ENCODE measurements around the gene NR2E1.

Gene NR2E1

GRCh38 chr6:108142240-108142639 is 23.6 kb upstream of the NR2E1 start:
- Histone ChIP-seq H3K9me3 (ENCODE audit: control insufficient read depth, insufficient read depth, low read length) (no peaks in the 10 kb centered on the region), H3K4me3 (ENCODE audit: low read length) (no peak overlapping the region), H3K27me3 (ENCODE audit: control insufficient read depth, low read length) (peaks cover 2% of the 10 kb centered on the region; the same call in 1 of the 2 replicates), H3K36me3 (ENCODE audit: control insufficient read depth, low read length) (no peaks in the 10 kb centered on the region), H3K27ac (ENCODE audit: low read depth, low read length) (no peak overlapping the region), H4K20me1 (ENCODE audit: control insufficient read depth, insufficient read depth, low read depth, low read length) (no peaks in the 10 kb centered on the region), H3K79me2 (ENCODE audit: control insufficient read depth, low read length) (no peaks in the 10 kb centered on the region), H3K9me2 (replicated peaks; ENCODE audit: control insufficient read depth, low read length) (no peaks in the 10 kb centered on the region), H3K4me2 (ENCODE audit: low read length) (no peak overlapping the region), H3K4me1 (ENCODE audit: control insufficient read depth, low read length) (peaks cover 4% of the 10 kb centered on the region), H3F3A (ENCODE audit: control insufficient read depth, insufficient read depth) (no peaks in the 10 kb centered on the region)
- no peak for TF ChIP-seq CTCF (IDR thresholded peaks at IDR 0.05; ENCODE audit: low read depth, low read length, poor library complexity, severe bottlenecking)
- no peak for TF ChIP-seq EZH2phosphoT487 (IDR thresholded peaks at IDR 0.05; ENCODE audit: borderline replicate concordance, low read length)

GRCh38 chr6:108145639-108146038 is 20.2 kb upstream of the NR2E1 start:
- peaks cover 11% of the 10 kb centered on the region for H3K27me3 ChIP-seq (ENCODE audit: control insufficient read depth, low read length)

GRCh38 chr6:108152446-108152845 is 13.4 kb upstream of the NR2E1 start:
- Histone ChIP-seq H3K27me3 (ENCODE audit: control insufficient read depth, low read length) (peaks cover 32% of the 10 kb centered on the region), H3K36me3 (ENCODE audit: control insufficient read depth, low read length) (no peaks in the 10 kb centered on the region), H3K4me3 (ENCODE audit: low read length) (no peak overlapping the region), H4K20me1 (ENCODE audit: control insufficient read depth, insufficient read depth, low read depth, low read length) (no peaks in the 10 kb centered on the region), H3K9me2 (replicated peaks; ENCODE audit: control insufficient read depth, low read length) (no peaks in the 10 kb centered on the region), H3K79me2 (ENCODE audit: control insufficient read depth, low read length) (no peaks in the 10 kb centered on the region), H3K4me2 (ENCODE audit: low read length) (no peak overlapping the region), H3F3A (ENCODE audit: control insufficient read depth, insufficient read depth) (no peaks in the 10 kb centered on the region), H3K27ac (ENCODE audit: low read depth, low read length) (no peak overlapping the region), H3K9me3 (ENCODE audit: control insufficient read depth, insufficient read depth, low read length) (no peaks in the 10 kb centered on the region), H3K4me1 (ENCODE audit: control insufficient read depth, low read length) (peaks cover 4% of the 10 kb centered on the region; the same call in 1 of the 2 replicates)
- TF ChIP-seq EZH2phosphoT487 (IDR thresholded peaks at IDR 0.05; ENCODE audit: borderline replicate concordance, low read length) (no peak), CTCF (IDR thresholded peaks at IDR 0.05; ENCODE audit: low read depth, low read length, poor library complexity, severe bottlenecking) (no peak)

More at GRCh38 chr6:108145639-108146038, 20.2 kb upstream of the NR2E1 start:
- Histone ChIP-seq H4K20me1 (ENCODE audit: control insufficient read depth, insufficient read depth, low read depth, low read length) (no peaks in the 10 kb centered on the region), H3K4me1 (ENCODE audit: control insufficient read depth, low read length) (peaks cover 4% of the 10 kb centered on the region), H3K36me3 (ENCODE audit: control insufficient read depth, low read length) (no peaks in the 10 kb centered on the region), H3K27ac (ENCODE audit: low read depth, low read length) (no peak overlapping the region), H3F3A (ENCODE audit: control insufficient read depth, insufficient read depth) (no peaks in the 10 kb centered on the region), H3K79me2 (ENCODE audit: control insufficient read depth, low read length) (no peaks in the 10 kb centered on the region), H3K9me3 (ENCODE audit: control insufficient read depth, insufficient read depth, low read length) (no peaks in the 10 kb centered on the region), H3K4me3 (ENCODE audit: low read length) (no peak overlapping the region), H3K4me2 (ENCODE audit: low read length) (no peak overlapping the region), H3K9me2 (replicated peaks; ENCODE audit: control insufficient read depth, low read length) (no peaks in the 10 kb centered on the region)
- no peak for TF ChIP-seq EZH2phosphoT487 (IDR thresholded peaks at IDR 0.05; ENCODE audit: borderline replicate concordance, low read length)
- no peak for TF ChIP-seq CTCF (IDR thresholded peaks at IDR 0.05; ENCODE audit: low read depth, low read length, poor library complexity, severe bottlenecking)
